Keratinocyte (primary cell): ENCODE results near the gene RASEF. TPM values are rescaled to one million over a fixed set of nuclear protein-coding genes. Genes with fewer than 3 reads are reported as not detected.

Source experiments
- DNase-seq: peaks from one replicate; pipeline ENCODE4 v3.0.0-alpha.2; 2011; ENCODE audit warnings: low read depth, missing footprints, low spot score
- FAIRE-seq: peaks from 2 replicates; lab custom pipeline; 2011; peaks lifted over from hg19 to GRCh38; lab: Jason Lieb, UNC
- H2AFZ ChIP-seq: 2 replicates; pipeline ENCODE4 v1.6.0; 2012; ENCODE audit warnings: low read length, control low read depth, inconsistent platforms; ENCODE audit not compliant: control insufficient read depth
- H3K27ac ChIP-seq: 2 replicates; pipeline ENCODE4 v1.5.1; 2011; ENCODE audit warnings: low read length; ENCODE audit not compliant: control insufficient read depth, insufficient read depth
- H3K27me3 ChIP-seq: 3 replicates; pipeline ENCODE4 v1.6.0; 2011; ENCODE audit warnings: low read length; ENCODE audit not compliant: control insufficient read depth, insufficient read depth; ENCODE audit errors: extremely low read depth
- H3K36me3 ChIP-seq, 2 experiments: 2 replicates in 1 of 2; 3 replicates in 1 of 2; pipeline ENCODE4 v1.5.1; 2011; ENCODE audit warnings: low read length in 2 of 2, mild to moderate bottlenecking in 1 of 2; ENCODE audit not compliant: control insufficient read depth in 2 of 2, insufficient read depth in 2 of 2; ENCODE audit errors: extremely low read depth in 1 of 2
- H3K4me1 ChIP-seq: 3 replicates; pipeline ENCODE4 v1.5.1; 2011; ENCODE audit warnings: low read length; ENCODE audit not compliant: control insufficient read depth, insufficient read depth; ENCODE audit errors: extremely low read depth
- H3K4me2 ChIP-seq: 3 replicates; pipeline ENCODE4 v1.6.0; 2011; ENCODE audit warnings: low read depth, low read length; ENCODE audit not compliant: control insufficient read depth, insufficient read depth; ENCODE audit errors: extremely low read depth
- H3K4me3 ChIP-seq, 3 experiments: fragments of 200-600 bp in 1 of 3; sonication (generic) in 1 of 3; 2 replicates in 2 of 3; 3 replicates in 1 of 3; pipeline ENCODE4 v1.5.1; 2011 to 2016; ENCODE audit warnings: low read length in 3 of 3, mild to moderate bottlenecking in 3 of 3, control low read depth in 2 of 3, inconsistent platforms in 1 of 3, low read depth in 1 of 3, mixed read lengths in 1 of 3, mixed run types in 1 of 3, moderate library complexity in 1 of 3; ENCODE audit not compliant: control insufficient read depth in 2 of 3, insufficient read depth in 2 of 3; ENCODE audit errors: extremely low read depth in 1 of 3
- H3K79me2 ChIP-seq: 2 replicates; pipeline ENCODE4 v1.6.0; 2012; ENCODE audit warnings: low read length; ENCODE audit not compliant: control insufficient read depth, insufficient read depth
- H3K9ac ChIP-seq: 3 replicates; pipeline ENCODE4 v1.6.0; 2011; ENCODE audit warnings: low read length; ENCODE audit not compliant: control insufficient read depth, insufficient read depth; ENCODE audit errors: extremely low read depth
- H3K9me1 ChIP-seq: 3 replicates; pipeline ENCODE4 v1.6.0; 2011; ENCODE audit warnings: low read length; ENCODE audit not compliant: control insufficient read depth, insufficient read depth; ENCODE audit errors: extremely low read depth
- H3K9me3 ChIP-seq: 2 replicates; pipeline ENCODE4 v1.5.1; 2012; ENCODE audit warnings: low read depth, low read length; ENCODE audit not compliant: control insufficient read depth
- H4K20me1 ChIP-seq: 3 replicates; pipeline ENCODE4 v1.6.0; 2011; ENCODE audit warnings: low read length; ENCODE audit not compliant: control insufficient read depth, insufficient read depth; ENCODE audit errors: extremely low read depth
- CTCF ChIP-seq, 3 experiments: IDR thresholded peaks in 1 of 3; conservative IDR thresholded peaks in 1 of 3; optimal IDR thresholded peaks in 1 of 3; 2 replicates in 2 of 3; 3 replicates in 1 of 3; pipeline versions ENCODE3 to v1.5.1; 2011; ENCODE audit warnings: low read length in 3 of 3, mild to moderate bottlenecking in 3 of 3, moderate library complexity in 2 of 3, control low read depth in 1 of 3, inconsistent platforms in 1 of 3; ENCODE audit not compliant: insufficient read depth in 2 of 3; ENCODE audit errors: extremely low read depth in 1 of 3
- EZH2 ChIP-seq: IDR thresholded peaks from one replicate; pipeline ENCODE4 v1.6.1; 2012; ENCODE audit warnings: inconsistent platforms, mild to moderate bottlenecking, low read length, moderate library complexity
- dilution Hi-C: fragments of 300-500 bp; cut with MboI; formaldehyde crosslinking; loops from one replicate; pipeline ENCODE4 v1.7.0; 2020; ENCODE audit warnings: low sequenced_read_pairs; ENCODE audit not compliant: extremely low pct_ligation_motif_present
- polyA plus RNA-seq, 5 experiments: library from polyadenylated mRNA; depleted of rRNA in 3 of 5; stranded (reverse) in 3 of 5; stranded (forward) in 1 of 5; unstranded in 1 of 5; fragments of >200 nt; gene quantifications; 1 replicate in 1 of 5; 2 replicates in 3 of 5; 3 replicates in 1 of 5; pipeline versions ENCODE4 v1.2.1 to v1.2.3, GENCODE V29; 2011 to 2012; ENCODE audit warnings: missing spikeins in 2 of 5, low read depth in 1 of 5, low replicate concordance in 1 of 5

RASEF gene
- polyA plus RNA-seq, 1 donor (not counting 4 experiments of a cell fraction or from before 2014, with no cell fraction given) = 0.28 TPM

- no peak overlapping the region for H3K4me3 ChIP-seq
- no peak overlapping the region for H3K27ac ChIP-seq
- no peak overlapping the region for H2AFZ ChIP-seq
- peaks cover 4% of the 10 kb centered on the region for H3K4me1 ChIP-seq
- DNase-seq = no peak
- dilution Hi-C loops = no loop called here
- H3K9me3 ChIP-seq = no peaks in the 10 kb centered on the region
- no peaks in the 10 kb centered on the region for H4K20me1 ChIP-seq
- FAIRE-seq = no peak
- H3K36me3 ChIP-seq = no peaks in the 10 kb centered on the region
- no peak overlapping the region for H3K4me2 ChIP-seq
- H3K9ac ChIP-seq = no peak overlapping the region
- no peaks in the 10 kb centered on the region for H3K79me2 ChIP-seq
- no peak for TF ChIP-seq EZH2
- TF ChIP-seq CTCF (optimal IDR thresholded peaks at IDR 0.05 in 1 of 3, IDR thresholded peaks at IDR 0.05 in 1 of 3, conservative IDR thresholded peaks at IDR 0.05 in 1 of 3; ENCODE audit: extremely low read depth in 1 of 3, insufficient read depth in 2 of 3, low read length in 3 of 3) = no peak
- H3K27me3 ChIP-seq = no peaks in the 10 kb centered on the region
- H3K9me1 ChIP-seq = no peaks in the 10 kb centered on the region
These were observed 6.8 kb downstream of the RASEF start for GRCh38 chr9:83056174-83056573.

DNA sequence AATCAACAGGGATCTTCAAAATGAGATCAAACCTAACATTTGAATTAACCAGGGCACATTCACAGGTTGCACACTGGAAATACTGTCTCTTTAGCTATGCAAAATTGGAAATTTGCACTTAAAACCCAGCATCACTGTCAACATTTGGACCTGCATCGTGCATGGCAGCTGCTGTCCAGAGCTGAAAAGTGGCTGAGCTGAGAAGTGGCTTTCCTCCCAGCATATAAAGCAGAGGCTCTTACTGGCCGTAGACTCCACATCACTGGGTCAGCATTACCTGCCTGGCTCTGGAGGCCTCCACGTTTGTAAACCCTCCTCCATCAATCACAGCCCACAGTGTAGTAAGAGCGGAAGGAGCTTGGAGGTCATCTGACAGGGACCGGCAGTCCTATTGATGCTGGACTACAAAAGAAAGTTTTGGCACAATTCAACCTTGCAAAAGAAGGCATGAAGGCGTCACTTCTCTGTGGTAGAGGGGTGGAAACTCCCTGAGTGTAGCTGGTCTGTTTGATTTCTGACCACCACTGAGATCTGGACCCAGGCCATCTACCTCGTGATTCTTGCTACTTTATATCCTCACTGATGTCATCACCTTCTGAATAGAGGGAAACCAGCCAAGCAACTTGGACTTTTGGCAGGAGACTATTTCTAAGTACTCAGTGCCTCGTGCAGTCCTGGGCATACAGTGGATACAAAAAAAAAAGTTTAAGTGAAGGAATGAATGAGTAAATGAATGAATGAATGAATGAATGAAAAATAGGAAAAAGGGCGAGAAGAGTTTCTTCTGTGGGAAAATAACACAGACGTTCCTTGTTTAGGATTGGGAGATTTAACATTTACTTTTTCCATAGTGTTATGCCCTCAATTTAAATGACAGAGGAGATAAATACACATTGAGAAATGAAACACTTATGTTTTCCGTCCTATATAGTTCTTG is 14.8 kb downstream of the RASEF start:
- dilution Hi-C loops = no loop called here
- Histone ChIP-seq H3K9me1 (no peaks in the 10 kb centered on the region), H3K4me1 (no peaks in the 10 kb centered on the region), H3K79me2 (no peaks in the 10 kb centered on the region), H3K27ac (no peak overlapping the region), H3K27me3 (no peaks in the 10 kb centered on the region), H3K9me3 (no peaks in the 10 kb centered on the region), H2AFZ (no peak overlapping the region), H3K36me3 (no peaks in the 10 kb centered on the region), H4K20me1 (no peaks in the 10 kb centered on the region), H3K4me2 (no peak overlapping the region), H3K4me3 (no peak overlapping the region), H3K9ac (no peak overlapping the region)
- TF ChIP-seq CTCF (optimal IDR thresholded peaks at IDR 0.05 in 1 of 3, IDR thresholded peaks at IDR 0.05 in 1 of 3, conservative IDR thresholded peaks at IDR 0.05 in 1 of 3; ENCODE audit: extremely low read depth in 1 of 3, insufficient read depth in 2 of 3, low read length in 3 of 3) (no peak), EZH2 (no peak)
- no peak for FAIRE-seq
- no peak for DNase-seq
